HEK293 (cell line): ENCODE measurements around the gene EPN2.

ENCODE experiments used
- CTCF ChIA-PET: fragments of 350-600 bp; formaldehyde crosslinking; extraction: SDS; loops from one replicate; lab custom pipeline; 2021; ENCODE audit warnings: antibody characterized with exemption; lab: Yijun Ruan, JAX
- POLR2A ChIA-PET: fragments of 300-600 bp; formaldehyde crosslinking; extraction: SDS; loops from one replicate; lab custom pipeline; 2020; ENCODE audit warnings: antibody characterized with exemption, inconsistent platforms; lab: Yijun Ruan, JAX
- H3K27ac ChIP-seq: fragments of 200-500 bp; sonication (Bioruptor generic); 2 replicates; pipeline ENCODE4 v1.5.1; 2014; ENCODE audit warnings: low read depth, low read length, control low read depth, inconsistent platforms; ENCODE audit errors: extremely low read depth
- H3K36me3 ChIP-seq, 2 experiments: fragments of 200-500 bp in 1 of 2; sonication (Bioruptor generic) in 1 of 2; 1 replicate in 1 of 2; 2 replicates in 1 of 2; pipeline ENCODE4 v1.5.1; 2014 to 2017; ENCODE audit warnings: inconsistent platforms in 2 of 2, low read length in 2 of 2; ENCODE audit not compliant: control insufficient read depth in 2 of 2, insufficient read depth in 1 of 2
- H3K4me1 ChIP-seq: fragments of 200-500 bp; sonication (Bioruptor generic); 2 replicates; pipeline ENCODE4 v1.5.1; 2014; ENCODE audit warnings: mild to moderate bottlenecking, low read length, inconsistent platforms; ENCODE audit not compliant: control insufficient read depth, insufficient read depth
- H3K4me3 ChIP-seq: 2 replicates; pipeline ENCODE4 v1.5.1; 2011; ENCODE audit warnings: low read depth, mild to moderate bottlenecking, control low read depth, low read length, moderate library complexity
- H3K9me3 ChIP-seq: fragments of 200-500 bp; sonication (Bioruptor generic); 2 replicates; pipeline ENCODE4 v1.5.1; 2014; ENCODE audit warnings: low read depth, low read length, inconsistent platforms; ENCODE audit not compliant: control insufficient read depth, insufficient read depth
- FEZF1 ChIP-seq: fragments of 450-650 bp; formaldehyde crosslinking; IDR thresholded peaks from 2 replicates; pipeline ENCODE4 v1.5.1; 2016; ENCODE audit warnings: missing biosample characterization, missing genetic modification characterization
- GFI1B ChIP-seq: fragments of 450-650 bp; formaldehyde crosslinking; IDR thresholded peaks from 2 replicates; pipeline ENCODE4 v1.5.1; 2016; ENCODE audit warnings: missing biosample characterization, missing genetic modification characterization
- PRDM10 ChIP-seq: fragments of 450-650 bp; formaldehyde crosslinking; IDR thresholded peaks from 2 replicates; pipeline ENCODE4 v1.5.1; 2016; ENCODE audit warnings: missing biosample characterization, missing genetic modification characterization
- REST ChIP-seq: fragments of 450-650 bp; formaldehyde crosslinking; IDR thresholded peaks from 2 replicates; pipeline ENCODE4 v1.5.1; 2016; ENCODE audit warnings: missing biosample characterization, missing genetic modification characterization
- SALL2 ChIP-seq: fragments of 450-650 bp; formaldehyde crosslinking; IDR thresholded peaks from 2 replicates; pipeline ENCODE4 v1.5.0; 2017; ENCODE audit warnings: missing biosample characterization, mild to moderate bottlenecking, missing genetic modification characterization, borderline replicate concordance
- TRIM28 ChIP-seq: IDR thresholded peaks from 2 replicates; pipeline ENCODE4 v1.6.1; 2011; ENCODE audit warnings: low read length, control low read depth, borderline replicate concordance
- ZBTB8A ChIP-seq: fragments of 450-650 bp; formaldehyde crosslinking; IDR thresholded peaks from 2 replicates; pipeline ENCODE4 v1.5.1; 2016; ENCODE audit warnings: missing biosample characterization, missing genetic modification characterization
- ZNF132 ChIP-seq: fragments of 450-650 bp; formaldehyde crosslinking; IDR thresholded peaks from 2 replicates; pipeline ENCODE4 v1.5.1; 2017; ENCODE audit warnings: missing biosample characterization, missing genetic modification characterization, borderline replicate concordance
- ZNF292 ChIP-seq: fragments of 450-650 bp; formaldehyde crosslinking; IDR thresholded peaks from 2 replicates; pipeline ENCODE4 v1.5.1; 2016; ENCODE audit warnings: low read depth, missing biosample characterization, missing genetic modification characterization, borderline replicate concordance
- ZNF391 ChIP-seq: fragments of 450-650 bp; formaldehyde crosslinking; IDR thresholded peaks from 2 replicates; pipeline ENCODE4 v1.5.1; 2016; ENCODE audit warnings: low read depth, missing biosample characterization, missing genetic modification characterization, borderline replicate concordance
- ZNF473 ChIP-seq: fragments of 450-650 bp; formaldehyde crosslinking; IDR thresholded peaks from 2 replicates; pipeline ENCODE4 v1.5.1; 2017; ENCODE audit warnings: missing biosample characterization, missing genetic modification characterization
- ZNF518A ChIP-seq: fragments of 450-650 bp; formaldehyde crosslinking; conservative IDR thresholded peaks from 2 replicates; pipeline ENCODE4 v1.5.1; 2016; ENCODE audit warnings: low read depth, missing biosample characterization, missing genetic modification characterization
- ZNF544 ChIP-seq: fragments of 450-650 bp; formaldehyde crosslinking; IDR thresholded peaks from 2 replicates; pipeline ENCODE4 v1.5.0; 2017; ENCODE audit warnings: missing biosample characterization, missing genetic modification characterization
- ZNF549 ChIP-seq: fragments of 450-650 bp; IDR thresholded peaks from 2 replicates; pipeline ENCODE4 v1.5.1; 2018; ENCODE audit warnings: missing biosample characterization, missing genetic modification characterization, mild to moderate bottlenecking, inconsistent platforms, moderate library complexity
- ZNF571 ChIP-seq: fragments of 450-650 bp; formaldehyde crosslinking; IDR thresholded peaks from 2 replicates; pipeline ENCODE4 v1.5.0; 2017; ENCODE audit warnings: missing biosample characterization, missing genetic modification characterization
- ZNF677 ChIP-seq: fragments of 450-650 bp; IDR thresholded peaks from 2 replicates; pipeline ENCODE4 v1.5.0; 2018; ENCODE audit warnings: missing biosample characterization, mild to moderate bottlenecking, missing genetic modification characterization, moderate library complexity
- ZNF701 ChIP-seq: fragments of 450-650 bp; formaldehyde crosslinking; IDR thresholded peaks from 2 replicates; pipeline ENCODE4 v1.5.1; 2016; ENCODE audit warnings: missing biosample characterization, missing genetic modification characterization
- ZSCAN16 ChIP-seq: fragments of 450-650 bp; formaldehyde crosslinking; IDR thresholded peaks from 2 replicates; pipeline ENCODE4 v1.5.1; 2016; ENCODE audit warnings: missing biosample characterization, missing genetic modification characterization

The EPN2 gene

GRCh38 chr17:19372866-19373504, 135.8 kb downstream of the EPN2 start (continued):
- TF ChIP-seq ZNF549 (tag by site-specific recombination) (no peak), FEZF1 (tag by site-specific recombination) (no peak), TRIM28 (no peak), ZNF518A (no peak), ZNF473 (no peak), ZSCAN16 (tag by site-specific recombination) (no peak), ZNF677 (tag by site-specific recombination) (no peak), PRDM10 (no peak), ZBTB8A (tag by site-specific recombination) (no peak)

GRCh38 chr17:19374136-19374535, 137.0 kb downstream of the EPN2 start:
- no peak for TF ChIP-seq GFI1B (tag by site-specific recombination)
- TF ChIP-seq SALL2 (tag by site-specific recombination): no peak
- TF ChIP-seq ZNF132 (tag by site-specific recombination): no peak
- TF ChIP-seq ZNF292 (tag by site-specific recombination): no peak
- no peak for TF ChIP-seq REST
- TF ChIP-seq ZNF391 (tag by site-specific recombination): no peak
- no peak for TF ChIP-seq ZNF701
- TF ChIP-seq ZNF544 (tag by site-specific recombination): no peak
- no peak for TF ChIP-seq ZNF571 (tag by site-specific recombination)
- ChIA-PET POLR2A (no interaction called here), CTCF (interaction anchor here (1.6 to 2.7 kb wide), 2 partner anchors 12 to 76 kb away, joined by 4 to 20 read pairs; partner anchors contain the start of gene B9D1)
- Histone ChIP-seq H3K9me3 (no peaks in the 10 kb centered on the region), H3K36me3 (peaks cover 0 to under 1% of the 10 kb centered on the region in 2 experiments; a peak in 2 of 3 replicates), H3K4me1 (peaks cover 7% of the 10 kb centered on the region), H3K27ac (no peak overlapping the region), H3K4me3 (no peak overlapping the region)
